HL-60 (cell line): ENCODE results near the gene ADPRHL1.

ENCODE experiments used
- GABPA ChIP-seq: IDR thresholded peaks from 2 replicates; pipeline ENCODE4 v1.6.1; 2012; ENCODE audit warnings: low read depth
- TF ChIP-seq, protein P1 (sequence below): IDR thresholded peaks from one replicate; pipeline ENCODE4 v1.5.1; 2011; ENCODE audit warnings: low read length, control low read depth, inconsistent platforms; ENCODE audit not compliant: insufficient read depth

DNA sequence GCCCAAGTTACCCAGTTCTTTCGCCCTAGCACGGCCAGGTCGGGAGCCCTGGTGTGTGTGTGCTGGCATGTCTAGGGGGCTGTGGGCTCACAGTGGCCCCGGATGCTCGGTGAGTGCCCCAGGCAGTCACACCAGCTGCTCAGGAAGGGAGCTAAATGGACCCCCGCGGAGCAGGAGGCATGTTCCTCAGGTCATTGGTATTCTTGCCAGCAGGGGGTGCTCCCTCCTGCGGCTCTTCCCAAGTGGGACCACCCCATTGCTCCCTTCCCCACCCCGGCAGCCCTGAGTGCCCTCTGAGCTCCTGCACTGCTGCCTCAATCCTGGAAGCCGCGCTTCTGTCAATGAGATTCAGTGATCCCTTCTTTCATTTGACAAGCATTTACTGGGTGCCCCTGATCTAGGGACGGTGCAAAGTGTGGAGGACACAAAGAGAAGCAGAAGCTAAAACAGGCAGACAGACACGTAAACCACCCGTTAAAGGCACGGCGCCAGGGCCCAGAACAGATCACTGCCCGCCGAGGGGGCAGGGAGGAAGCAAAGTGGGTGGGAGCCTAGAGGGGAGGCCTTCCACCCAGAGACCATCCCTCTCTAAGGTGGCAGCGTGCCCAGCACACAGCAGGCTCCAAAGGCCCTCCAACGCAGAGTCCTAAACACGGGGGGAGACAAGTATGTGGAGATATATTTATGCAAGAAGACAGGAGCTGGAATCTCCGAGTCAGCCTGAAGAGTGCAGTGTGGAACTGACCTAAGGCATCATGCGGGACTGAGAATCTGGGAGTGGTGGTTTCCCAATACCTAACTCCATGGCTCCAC is 5.2 kb upstream of the ADPRHL1 start:
- no peak for TF ChIP-seq GABPA
- TF ChIP-seq, protein P1, sequence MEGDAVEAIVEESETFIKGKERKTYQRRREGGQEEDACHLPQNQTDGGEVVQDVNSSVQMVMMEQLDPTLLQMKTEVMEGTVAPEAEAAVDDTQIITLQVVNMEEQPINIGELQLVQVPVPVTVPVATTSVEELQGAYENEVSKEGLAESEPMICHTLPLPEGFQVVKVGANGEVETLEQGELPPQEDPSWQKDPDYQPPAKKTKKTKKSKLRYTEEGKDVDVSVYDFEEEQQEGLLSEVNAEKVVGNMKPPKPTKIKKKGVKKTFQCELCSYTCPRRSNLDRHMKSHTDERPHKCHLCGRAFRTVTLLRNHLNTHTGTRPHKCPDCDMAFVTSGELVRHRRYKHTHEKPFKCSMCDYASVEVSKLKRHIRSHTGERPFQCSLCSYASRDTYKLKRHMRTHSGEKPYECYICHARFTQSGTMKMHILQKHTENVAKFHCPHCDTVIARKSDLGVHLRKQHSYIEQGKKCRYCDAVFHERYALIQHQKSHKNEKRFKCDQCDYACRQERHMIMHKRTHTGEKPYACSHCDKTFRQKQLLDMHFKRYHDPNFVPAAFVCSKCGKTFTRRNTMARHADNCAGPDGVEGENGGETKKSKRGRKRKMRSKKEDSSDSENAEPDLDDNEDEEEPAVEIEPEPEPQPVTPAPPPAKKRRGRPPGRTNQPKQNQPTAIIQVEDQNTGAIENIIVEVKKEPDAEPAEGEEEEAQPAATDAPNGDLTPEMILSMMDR = no peak
